ENCODE data around the gene S100B.
"Not testable (repeated sequence)": the region's sequence is repeated elsewhere in the genome, so short reads cannot be mapped to it uniquely, and the experiment has no call there.

S100B gene

DNA sequence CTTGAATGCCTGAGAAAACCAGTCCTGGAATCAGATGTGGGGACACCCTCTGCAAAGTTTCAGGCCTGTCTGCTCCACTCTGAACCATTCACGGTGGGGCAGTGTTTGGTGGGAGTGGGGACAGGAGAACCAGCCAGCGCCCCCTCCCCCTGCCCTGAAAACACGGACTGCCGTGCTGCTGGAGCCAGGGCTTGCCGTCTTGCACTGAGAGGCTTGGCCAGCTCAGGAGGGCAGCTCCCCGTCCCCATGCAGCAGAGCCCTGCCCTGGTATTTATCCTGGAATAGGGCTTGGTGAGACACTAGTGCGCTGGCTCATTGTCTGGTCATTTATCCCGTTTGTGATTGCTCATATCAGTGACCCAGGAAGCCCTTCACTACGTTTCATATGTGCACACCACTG lies 3.9 kb downstream of the S100B start:
- no peak for DNase-seq (ENCODE audit: low read depth in 3 of 3)

DNA sequence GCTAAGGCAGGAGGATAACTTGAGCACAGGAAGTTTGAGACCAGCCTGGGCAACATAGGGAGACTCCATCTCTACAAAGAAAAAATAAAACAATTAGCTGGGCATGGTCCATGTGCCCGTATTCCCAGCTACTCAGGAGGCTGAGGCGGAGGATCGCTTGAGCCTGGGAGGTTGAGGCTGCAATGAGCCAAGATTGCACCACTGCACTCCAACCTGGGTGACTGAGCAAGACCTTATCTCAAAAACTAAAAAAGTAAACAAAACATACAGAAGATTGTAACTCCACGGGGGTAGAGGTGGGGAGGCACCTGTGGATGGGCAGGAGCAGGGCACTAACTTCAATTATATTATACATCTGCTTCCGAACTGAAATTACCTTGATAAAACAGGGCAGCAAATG lies 4.6 kb downstream of the S100B start:
- no peak for DNase-seq (ENCODE audit: low read depth in 3 of 3)

DNA sequence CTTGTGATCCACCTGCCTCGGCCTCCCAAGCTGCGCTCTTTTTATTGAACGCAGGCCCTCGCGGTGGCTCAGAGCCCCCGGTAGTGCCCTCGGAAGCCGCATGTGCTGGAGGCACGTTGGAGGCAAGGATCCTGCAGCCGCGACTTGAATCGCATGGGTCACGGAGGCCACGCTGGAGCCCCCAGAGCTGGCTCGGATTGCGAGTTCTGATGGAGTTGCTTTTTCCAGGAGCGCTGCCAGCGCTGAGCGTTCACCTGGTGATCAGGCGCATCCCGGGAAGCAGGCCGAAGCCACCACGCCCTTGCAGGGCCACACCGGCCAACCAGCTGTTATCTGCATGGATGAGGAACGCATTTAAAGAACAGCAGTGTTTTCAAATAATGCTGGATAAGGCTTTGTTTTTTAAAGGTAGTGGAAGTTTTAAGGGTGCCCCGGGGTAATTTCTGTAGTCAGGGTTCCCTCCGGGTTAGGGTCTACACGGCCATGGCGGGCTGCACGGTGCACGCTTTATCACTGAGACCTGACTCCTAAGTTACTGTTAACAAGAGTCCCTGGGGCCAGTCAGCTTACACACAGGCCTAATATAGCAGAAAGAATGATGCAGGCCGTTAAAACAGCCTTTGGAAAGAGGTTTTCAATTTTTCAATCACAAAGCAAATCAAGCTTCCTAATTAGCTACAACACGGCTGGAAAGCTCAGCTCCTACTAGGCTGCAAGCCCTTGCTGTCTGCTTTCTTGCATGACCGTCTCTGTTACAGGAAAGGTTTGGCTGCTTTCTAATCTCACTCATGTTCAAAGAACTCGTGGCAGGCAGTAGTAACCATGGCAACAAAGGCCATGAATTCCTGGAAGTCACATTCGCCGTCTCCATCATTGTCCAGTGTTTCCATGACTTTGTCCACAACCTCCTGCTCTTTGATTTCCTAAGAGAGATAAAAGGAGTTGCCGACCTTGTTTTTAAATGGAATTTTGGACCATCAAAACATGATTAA lies 6.0 kb downstream of the S100B start:
- DNase-seq (ENCODE audit: low read depth in 3 of 3): no peak

DNA sequence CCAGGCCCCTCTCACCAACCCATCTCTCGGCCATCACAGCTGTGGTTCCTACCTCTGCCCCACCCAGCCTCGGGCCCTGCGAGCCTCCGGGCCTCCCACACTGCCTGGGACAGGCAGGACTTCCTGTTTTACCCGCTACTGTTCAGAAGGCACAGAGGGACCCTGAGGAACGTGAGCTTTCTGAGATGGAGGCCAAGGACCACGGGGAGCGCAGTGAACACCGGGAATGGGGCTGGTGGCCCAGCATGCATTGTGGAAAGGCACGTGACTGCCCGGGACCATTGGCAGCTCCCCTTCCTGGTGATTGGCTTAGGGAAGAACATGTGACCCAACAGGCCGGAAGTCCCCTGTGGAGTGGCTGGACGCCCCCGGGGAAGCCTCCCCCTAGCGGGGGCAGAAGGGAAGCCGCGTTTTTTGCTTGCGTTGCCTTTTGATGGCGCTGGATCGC lies 7.0 kb downstream of the S100B start:
- DNase-seq (ENCODE audit: low read depth in 3 of 3): no peak

DNA sequence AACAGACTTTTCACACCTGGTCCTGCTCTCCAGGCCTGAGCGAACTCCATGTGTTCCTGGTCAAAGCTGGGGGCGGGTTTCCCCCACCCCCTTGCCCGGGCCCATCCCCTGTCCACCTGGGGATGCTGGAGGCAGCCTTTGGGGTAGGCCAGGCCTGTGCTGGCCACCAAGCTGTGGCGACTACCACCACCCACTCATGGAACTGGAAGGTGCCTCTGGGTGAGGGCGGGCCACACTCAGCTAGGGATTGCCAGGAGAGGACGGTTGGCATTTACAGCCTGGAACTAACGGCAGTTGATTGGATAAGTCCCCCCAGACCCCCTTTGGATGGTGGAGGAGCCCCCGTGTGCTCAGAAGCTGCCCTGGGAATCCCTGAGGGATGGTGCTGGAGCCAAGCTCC lies 7.9 kb downstream of the S100B start:
- DNase-seq (ENCODE audit: low read depth in 3 of 3): no peak

DNA sequence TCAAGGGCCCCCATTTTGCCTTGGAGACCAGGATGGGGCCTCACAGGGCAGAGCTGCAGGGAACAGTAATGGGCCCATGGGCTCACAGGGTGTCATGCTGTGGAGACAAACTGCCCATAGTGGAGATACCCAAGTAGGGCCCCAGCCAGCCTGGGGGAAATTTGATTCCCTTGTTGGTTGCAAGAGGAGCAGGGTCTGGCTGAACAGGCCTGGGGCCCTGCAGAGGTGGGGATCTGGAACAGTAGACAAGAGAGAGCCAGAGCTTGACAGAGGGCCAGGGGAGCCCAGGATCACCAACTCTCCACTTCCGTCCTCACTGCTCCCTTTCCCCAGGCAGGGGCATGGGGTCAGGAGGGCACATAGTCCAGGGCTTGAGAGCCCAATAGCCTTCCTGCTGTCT lies 8.7 kb downstream of the S100B start:
- DNase-seq (ENCODE audit: low read depth in 3 of 3): no peak

DNA sequence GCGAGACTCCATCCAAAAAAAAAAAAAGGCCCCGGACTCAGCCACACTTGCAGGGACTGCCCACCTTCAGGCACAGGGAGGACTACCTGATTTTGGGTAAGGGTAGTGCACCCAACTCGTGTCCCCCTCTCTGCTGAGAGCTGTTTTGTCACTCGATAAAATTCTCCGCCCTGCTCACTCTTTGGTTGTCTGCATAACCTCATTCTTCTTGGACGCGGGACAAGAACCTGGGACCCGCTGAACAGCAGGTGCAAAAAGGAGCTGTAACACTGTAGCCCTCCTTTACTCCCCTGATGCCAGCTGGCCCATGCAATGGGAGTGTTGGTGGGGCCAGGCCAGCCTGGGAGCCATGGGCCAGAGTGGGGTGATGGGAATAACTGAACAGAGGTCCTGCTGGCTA lies 10.6 kb downstream of the S100B start:
- no peak for DNase-seq (ENCODE audit: low read depth in 3 of 3)

DNA sequence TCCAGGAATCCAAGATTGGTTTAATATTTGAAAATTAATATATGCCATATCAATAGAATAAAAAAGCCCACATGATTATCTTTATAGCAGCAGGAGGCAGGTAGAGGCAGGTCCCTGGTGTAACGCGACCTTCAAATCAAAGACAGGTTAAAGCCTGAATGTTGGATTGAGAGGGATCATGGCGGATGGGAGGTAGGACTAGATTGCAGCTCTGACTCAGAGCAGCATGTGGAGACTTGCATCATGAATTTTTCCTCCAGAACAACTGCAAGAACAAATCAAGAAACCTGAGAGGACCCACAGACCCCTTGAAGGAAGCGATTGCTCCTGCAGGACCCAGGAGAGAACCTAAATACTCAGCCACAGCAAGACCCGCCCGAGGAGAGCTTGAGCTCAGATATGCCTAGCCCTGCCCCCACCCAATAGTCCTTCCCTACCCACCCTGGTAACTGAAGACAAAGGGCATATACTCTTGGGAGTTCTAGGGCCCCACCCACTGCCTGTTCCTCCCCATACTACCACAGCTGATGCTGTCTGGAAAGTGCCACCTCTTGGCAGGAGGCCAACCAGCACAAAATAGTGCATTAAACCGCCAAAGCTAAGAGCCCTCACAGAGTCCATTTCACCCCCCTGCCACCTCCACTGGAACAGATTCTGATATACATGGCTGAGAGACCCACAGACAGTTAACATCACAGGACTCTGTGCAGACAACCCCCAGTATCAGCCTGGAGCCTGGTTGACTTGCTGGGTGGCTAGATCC lies 19.5 kb downstream of the S100B start:
- DNase-seq (ENCODE audit: low read depth in 3 of 3): no peak

DNA sequence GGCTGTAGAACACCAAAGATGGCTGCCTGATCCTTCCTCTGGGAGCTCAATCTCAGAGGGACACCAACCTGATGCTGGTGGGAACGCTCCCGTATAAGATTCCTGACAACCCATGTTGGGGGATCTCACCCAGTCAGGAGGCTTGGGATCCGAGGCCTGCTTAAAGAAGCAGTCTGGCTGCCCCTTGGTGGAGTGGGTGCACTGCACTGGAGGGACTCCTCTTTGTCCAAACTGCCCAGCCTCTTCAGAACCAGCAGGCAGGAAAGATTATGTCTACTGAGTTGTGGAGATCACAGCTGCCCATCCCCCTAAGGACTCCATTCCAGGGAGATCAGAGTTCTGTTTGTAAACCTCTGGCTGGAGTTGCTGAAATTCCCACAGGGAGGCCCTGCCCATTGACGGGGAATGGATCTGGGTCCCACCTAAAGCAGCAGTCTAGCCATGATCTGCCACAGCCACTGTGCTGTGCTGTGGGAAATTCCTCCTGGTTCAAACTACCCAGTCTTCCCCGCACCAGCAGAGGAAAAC lies 23.0 kb downstream of the S100B start:
- DNase-seq (ENCODE audit: low read depth in 3 of 3): no peak

DNA sequence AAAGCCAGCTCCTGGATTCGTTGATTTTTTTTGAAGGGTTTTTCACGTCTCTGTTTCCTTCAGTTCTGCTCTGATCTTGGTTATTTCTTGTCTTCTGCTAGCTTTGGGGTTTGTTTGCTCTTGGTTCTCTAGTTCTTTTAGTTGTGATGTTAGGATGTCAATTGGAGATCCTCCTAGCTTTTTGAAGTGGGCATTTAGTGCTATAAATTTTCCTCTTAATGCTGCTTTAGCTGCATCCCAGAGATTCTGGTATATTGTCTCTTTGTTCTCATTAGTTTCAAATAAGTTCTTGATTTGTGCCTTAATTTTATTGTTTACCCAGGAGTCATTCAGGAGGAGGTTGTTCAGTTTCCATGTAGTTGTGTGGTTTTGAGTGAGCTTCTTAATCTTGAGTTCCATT lies 25.5 kb downstream of the S100B start:
- not testable (repeated sequence) for DNase-seq (ENCODE audit: low read depth in 3 of 3)

DNA sequence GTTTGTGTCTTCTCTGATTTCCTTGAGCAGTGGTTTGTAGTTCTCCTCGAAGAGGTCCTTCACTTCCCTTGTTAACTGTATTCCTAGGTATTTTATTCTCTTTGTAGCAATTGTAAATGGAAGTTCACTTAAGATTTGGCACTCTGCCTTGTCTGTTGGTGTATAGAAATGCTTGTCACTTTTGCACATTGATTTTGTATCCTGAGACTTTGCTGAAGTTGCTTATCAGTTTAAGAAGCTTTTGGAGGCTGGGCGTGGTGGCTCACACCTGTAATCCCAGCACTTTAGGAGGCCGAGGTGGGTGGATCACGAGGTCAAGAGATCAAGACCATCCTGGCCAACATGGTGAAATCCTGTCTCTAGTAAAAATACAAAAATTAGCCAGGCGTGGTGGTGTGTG lies 27.1 kb downstream of the S100B start:
- DNase-seq (ENCODE audit: low read depth in 3 of 3): not testable (repeated sequence)

DNA sequence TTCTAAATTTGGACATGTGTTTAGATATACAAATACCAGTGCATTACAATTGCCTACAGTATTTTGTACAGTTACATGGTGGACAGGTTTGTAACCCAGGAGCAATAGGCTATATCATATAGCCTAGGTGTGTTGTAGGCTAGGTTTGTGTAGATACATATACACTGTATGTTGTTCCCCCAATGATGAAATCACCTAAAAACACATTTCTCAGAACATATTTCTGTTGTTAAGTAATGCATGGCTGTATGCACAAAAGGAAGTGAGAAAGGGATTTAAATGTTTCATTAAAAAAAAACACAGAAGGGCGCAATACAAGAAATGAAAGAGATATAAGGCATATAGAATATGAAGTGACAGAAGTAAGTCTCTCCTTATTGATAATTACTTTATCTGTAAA lies 32.0 kb downstream of the S100B start:
- no peak for DNase-seq (ENCODE audit: low read depth in 3 of 3)

DNA sequence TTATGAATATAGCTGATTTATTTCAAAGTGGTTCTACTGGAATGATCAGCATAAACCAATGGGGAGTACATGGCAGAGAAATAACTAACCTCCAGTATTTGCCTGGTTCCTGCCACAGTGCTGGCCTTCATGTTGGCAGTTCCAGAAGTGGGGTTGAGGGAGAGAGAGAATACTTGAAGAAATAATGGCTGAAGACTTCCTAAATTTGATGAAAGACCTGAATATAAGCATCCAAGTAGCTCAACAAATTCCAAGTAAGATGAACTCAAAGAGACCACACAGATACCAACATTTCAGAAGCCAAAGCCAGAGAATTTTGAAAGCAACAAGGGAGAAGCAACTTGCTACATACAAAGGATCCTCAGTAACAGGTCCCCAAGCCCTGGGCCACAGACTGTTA lies 34.3 kb downstream of the S100B start:
- DNase-seq (ENCODE audit: low read depth in 3 of 3): no peak

DNA sequence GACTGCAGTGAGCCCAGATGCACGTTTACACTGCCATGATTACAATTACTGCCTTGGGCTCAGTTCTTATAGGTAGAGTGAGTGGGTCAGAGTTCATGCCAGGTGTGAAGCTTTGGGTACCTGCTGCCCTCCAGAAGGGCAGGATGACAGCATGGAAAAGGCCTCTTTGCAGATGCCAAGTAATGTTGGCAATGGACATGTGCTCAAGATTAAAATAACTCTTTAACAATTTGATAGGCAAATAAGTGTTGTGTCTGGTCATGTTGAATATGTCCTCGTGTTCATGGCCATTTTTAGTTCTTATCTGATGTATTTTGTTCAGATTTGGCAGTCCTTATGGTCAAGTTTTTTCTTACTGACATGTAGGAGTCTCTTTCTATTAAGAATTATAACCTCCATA lies 34.8 kb downstream of the S100B start:
- DNase-seq (ENCODE audit: low read depth in 3 of 3): no peak

DNA sequence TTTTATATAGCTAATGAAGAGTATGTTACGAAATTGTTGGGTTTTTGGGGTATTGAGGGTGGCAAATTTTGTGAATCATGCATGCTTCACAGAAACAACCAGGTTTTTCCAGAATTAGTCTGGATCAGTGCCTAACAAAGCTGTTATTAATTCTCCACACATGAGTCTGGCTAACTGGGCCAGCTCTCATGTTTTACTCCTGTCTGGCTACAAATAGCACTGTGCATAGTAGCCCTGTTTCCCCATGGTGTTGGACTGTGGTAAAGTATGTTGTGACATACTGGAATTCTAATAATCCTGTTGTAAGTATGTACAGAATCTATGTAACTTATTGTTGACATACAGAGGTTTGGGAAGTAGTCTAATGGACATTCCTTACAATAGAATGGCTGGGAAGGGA lies 35.8 kb downstream of the S100B start:
- DNase-seq (ENCODE audit: low read depth in 3 of 3): no peak

DNA sequence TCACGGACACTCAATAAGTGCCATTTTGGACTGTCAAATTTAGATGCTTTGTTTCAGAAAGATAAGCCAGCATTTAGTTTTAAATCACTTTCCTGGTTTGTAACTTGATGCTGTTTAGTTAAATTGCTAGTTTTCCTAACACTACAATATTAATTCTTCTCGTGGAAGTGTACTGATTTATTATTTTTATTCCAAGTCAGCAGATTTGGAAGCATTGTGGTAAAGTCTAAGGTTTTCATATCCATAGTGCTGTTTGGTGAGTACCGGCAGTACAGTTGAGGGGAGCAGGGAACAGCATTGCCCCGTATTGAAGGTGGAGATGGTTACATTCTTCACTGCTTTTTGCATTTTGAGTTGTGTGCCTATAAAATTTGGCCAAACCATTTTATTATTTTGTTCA lies 36.3 kb downstream of the S100B start:
- no peak for DNase-seq (ENCODE audit: low read depth in 3 of 3)

DNA sequence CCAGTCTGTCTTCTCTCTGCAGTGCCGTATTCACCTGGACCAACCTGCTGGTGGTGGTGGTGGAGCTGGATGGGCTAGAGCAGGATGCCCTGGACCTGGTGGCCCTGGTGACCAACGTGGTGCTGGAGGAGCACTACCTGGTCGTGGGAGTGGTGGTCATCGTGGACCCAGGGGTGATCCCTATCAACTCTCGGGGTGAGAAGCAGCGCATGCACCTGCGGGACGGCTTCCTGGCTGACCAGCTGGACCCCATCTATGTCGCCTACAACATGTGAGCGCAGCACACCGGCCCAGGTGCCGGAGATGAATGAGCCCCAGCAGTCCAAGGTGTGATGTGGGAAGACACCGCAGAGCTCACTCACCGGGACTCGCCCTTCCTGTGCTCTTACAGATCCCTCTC lies 37.5 kb downstream of the S100B start:
- DNase-seq (ENCODE audit: low read depth in 3 of 3): no peak

DNA sequence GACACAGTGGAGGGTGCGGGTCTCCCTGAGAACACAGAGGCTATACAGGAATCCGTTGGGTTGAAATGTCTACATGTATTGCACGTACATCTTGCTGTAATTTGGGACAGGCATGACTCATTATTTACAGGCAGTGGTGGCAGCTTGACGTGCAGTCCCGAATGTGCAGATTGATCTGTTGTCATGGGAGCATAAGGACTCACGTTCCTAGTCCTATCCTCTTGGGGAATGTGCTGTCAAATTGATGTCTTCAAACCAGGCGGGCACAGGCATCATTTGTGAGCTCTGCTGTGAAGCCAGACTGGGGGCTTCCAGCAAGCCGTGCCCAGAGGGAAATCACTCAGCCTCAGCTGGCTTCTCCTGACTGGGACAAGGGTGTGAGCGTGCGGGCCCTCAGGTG lies 40.5 kb downstream of the S100B start:
- no peak for DNase-seq (ENCODE audit: low read depth in 3 of 3)

DNA sequence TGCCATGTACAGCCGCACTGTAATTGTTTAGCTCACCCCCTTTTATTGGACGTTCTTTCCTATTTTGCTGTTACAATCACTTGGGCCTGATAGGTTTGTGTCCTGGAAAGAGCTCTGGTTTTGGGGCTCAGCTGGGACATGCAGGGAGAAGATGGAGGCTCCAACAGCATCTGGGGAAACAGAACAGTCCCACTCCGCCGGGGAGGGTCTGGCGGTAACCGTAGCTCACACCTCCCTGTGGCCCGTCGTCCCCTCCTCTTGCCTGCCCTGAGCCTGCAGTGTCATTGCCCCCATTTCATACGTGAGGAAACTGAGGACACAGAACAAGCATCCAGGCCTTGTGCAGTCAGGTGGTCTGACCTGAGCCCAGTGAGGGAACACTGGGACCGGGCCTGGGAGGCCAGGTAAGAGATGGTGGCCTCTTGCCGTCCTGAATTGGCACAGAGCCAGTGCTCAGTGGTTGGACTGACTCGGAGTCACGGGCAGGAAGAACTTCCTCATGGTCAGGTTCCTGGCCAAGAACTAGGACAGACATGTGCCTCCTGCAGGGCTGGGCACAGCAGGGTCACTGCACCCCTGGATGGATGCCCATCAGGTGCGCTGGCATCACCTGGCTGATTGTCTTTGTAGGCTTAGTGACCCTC lies 41.8 kb downstream of the S100B start:
- no peak for DNase-seq (ENCODE audit: low read depth in 3 of 3)

DNA sequence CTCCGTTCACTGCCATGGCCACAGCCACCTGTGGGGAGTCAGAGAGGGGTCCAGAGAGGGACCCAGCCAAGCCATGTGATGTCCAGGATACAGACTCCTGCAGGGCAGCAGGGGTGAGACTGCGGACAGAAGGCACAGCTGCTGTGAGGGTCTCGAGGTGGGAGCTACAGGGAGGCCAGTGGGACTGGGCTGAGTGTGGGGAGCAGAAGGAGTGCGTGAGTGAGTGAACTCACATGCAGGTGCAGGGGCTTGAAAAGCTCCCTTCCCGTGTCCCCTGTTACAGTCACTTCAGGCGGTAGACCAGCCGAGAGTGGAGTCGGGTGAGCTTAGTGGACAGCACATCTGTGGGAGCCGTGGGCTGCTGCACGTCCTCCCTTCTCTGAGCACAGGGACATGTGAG lies 42.4 kb downstream of the S100B start:
- DNase-seq (ENCODE audit: low read depth in 3 of 3): no peak

DNA sequence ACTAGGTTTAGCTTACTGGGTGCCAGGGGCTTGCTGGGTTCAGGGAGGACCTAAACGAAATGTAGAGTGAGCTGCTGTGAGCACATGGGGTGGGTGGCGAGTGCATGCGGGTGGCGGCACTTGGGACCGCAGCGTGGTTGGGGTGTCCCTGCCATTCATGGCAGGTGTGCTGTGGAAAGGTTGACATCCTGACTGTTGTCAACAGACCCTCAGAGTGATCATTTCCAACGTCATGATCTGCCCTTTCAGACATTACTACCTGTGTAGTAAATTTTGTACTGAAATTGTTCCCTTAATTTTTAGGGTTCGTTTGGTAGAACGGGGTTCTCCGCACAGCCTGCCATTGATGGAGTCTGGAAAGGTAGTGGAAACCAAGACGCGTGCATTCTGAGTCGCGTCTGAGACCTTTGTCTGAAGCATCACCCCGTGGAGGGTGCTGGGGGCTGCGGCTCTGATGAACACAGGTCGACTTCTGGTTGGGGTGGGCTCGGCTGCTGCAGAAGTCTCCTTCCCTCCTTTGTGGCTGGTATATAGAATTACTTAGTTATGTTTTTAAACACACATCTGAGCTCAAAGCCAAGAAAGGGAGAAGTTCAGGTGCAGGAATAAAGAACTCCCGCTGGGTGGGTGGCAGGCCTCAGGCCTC lies 43.3 kb downstream of the S100B start:
- DNase-seq (ENCODE audit: low read depth in 3 of 3): no peak

Data from stimulated activated CD4-positive, alpha-beta T cell treated with anti-CD3 and anti-CD28 coated beads, TNF-alpha, amount 100 ng/mL, for 24 hours (primary cell).